CD4-positive, alpha-beta T cell treated with Interleukin-15 for 1 hour (primary cell): ENCODE results near the gene DHH.
"Not testable (repeated sequence)": the region's sequence is repeated elsewhere in the genome, so short reads cannot be mapped to it uniquely, and the experiment has no call there.

ENCODE experiments used
- DNase-seq: peaks from one replicate; pipeline ENCODE4 v3.0.0-alpha.2; 2020

DHH gene

GRCh38 chr12:49068879-49069506 lies 25.6 kb downstream of the DHH start:
- no peak for DNase-seq

- DNase-seq = no peak
Observed at GRCh38 chr12:49066120-49066519, 28.5 kb downstream of the DHH start.

GRCh38 chr12:49064767-49065152 lies 29.8 kb downstream of the DHH start:
- DNase-seq = no peak

GRCh38 chr12:49061916-49062315 lies 32.7 kb downstream of the DHH start:
- DNase-seq = not testable (repeated sequence)

- DNase-seq = no peak
Observed at GRCh38 chr12:49061157-49061650, 33.4 kb downstream of the DHH start.

GRCh38 chr12:49060237-49061156 lies 34.1 kb downstream of the DHH start, which contains the start of gene KMT2D:
KMT2D (minus strand) TSS chr12:49060794; CDS start chr12:49055324, 5,470 bp downstream.
- DNase-seq = peak; percentile 88

- no peak for DNase-seq
Observed at GRCh38 chr12:49059299-49060171, 35.1 kb downstream of the DHH start.

- no peak for DNase-seq
Observed at GRCh38 chr12:49059045-49059298, 35.6 kb downstream of the DHH start.

- DNase-seq = no peak
Observed at GRCh38 chr12:49058366-49059044, 36.1 kb downstream of the DHH start.

GRCh38 chr12:49057888-49058287 lies 36.7 kb downstream of the DHH start:
- no peak for DNase-seq

GRCh38 chr12:49055978-49056754 lies 38.4 kb downstream of the DHH start:
- peak; percentile 77 for DNase-seq

GRCh38 chr12:49055092-49055491 lies 39.5 kb downstream of the DHH start:
- no peak for DNase-seq

GRCh38 chr12:49054524-49054923 lies 40.1 kb downstream of the DHH start:
- no peak for DNase-seq

GRCh38 chr12:49054096-49054495 lies 40.5 kb downstream of the DHH start:
- DNase-seq = no peak

- no peak for DNase-seq
Observed at GRCh38 chr12:49052451-49053208, 42.0 kb downstream of the DHH start.

- DNase-seq = no peak
Observed at GRCh38 chr12:49051777-49052438, 42.7 kb downstream of the DHH start.

GRCh38 chr12:49051373-49051764 lies 43.2 kb downstream of the DHH start:
- no peak for DNase-seq

GRCh38 chr12:49050507-49051372 lies 43.9 kb downstream of the DHH start:
- no peak for DNase-seq

- no peak for DNase-seq
Observed at GRCh38 chr12:49049566-49050224, 44.9 kb downstream of the DHH start.
